Astrocyte of the cerebellum (primary cell): Measurements from ENCODE around the gene COL25A1.

Source experiments
- DNase-seq: peaks from one replicate; pipeline ENCODE4 v3.0.0-alpha.2; 2011; ENCODE audit warnings: low read depth
- H3K4me3 ChIP-seq: 2 replicates; pipeline ENCODE4 v1.5.1; 2011; ENCODE audit warnings: mild to moderate bottlenecking, low read depth, low read length, moderate library complexity
- CTCF ChIP-seq: IDR thresholded peaks from 2 replicates; pipeline ENCODE4 v1.5.1; 2012; ENCODE audit warnings: low read length, low read depth, moderate library complexity, mild to moderate bottlenecking; ENCODE audit errors: missing control alignments
- in situ Hi-C: cut with HindIII; loops from 2 replicates; pipeline ENCODE4 v1.10.0; 2017; ENCODE audit warnings: low sequenced_read_pairs

The COL25A1 gene

GRCh38 chr4:109323348-109323747 lies 20.9 kb upstream of the COL25A1 start:
- TF ChIP-seq CTCF: no peak
- no peak overlapping the region for H3K4me3 ChIP-seq
- in situ Hi-C loops: no loop called here
- no peak for DNase-seq

GRCh38 chr4:109321232-109321631 lies 18.8 kb upstream of the COL25A1 start:
- no peak for TF ChIP-seq CTCF
- in situ Hi-C loops: no loop called here
- DNase-seq: no peak
- H3K4me3 ChIP-seq: no peak overlapping the region

- TF ChIP-seq CTCF: no peak
- no peak for DNase-seq
- in situ Hi-C loops: no loop called here
- H3K4me3 ChIP-seq: no peak overlapping the region
Observed at GRCh38 chr4:109319684-109320083, 17.2 kb upstream of the COL25A1 start.

GRCh38 chr4:109319156-109319555 lies 16.7 kb upstream of the COL25A1 start:
- TF ChIP-seq CTCF: no peak
- no peak overlapping the region for H3K4me3 ChIP-seq
- in situ Hi-C loops: no loop called here
- DNase-seq: no peak

GRCh38 chr4:109315818-109316217 lies 13.4 kb upstream of the COL25A1 start:
- in situ Hi-C loops: no loop called here
- H3K4me3 ChIP-seq: no peak overlapping the region
- no peak for TF ChIP-seq CTCF
- DNase-seq: no peak

GRCh38 chr4:109315341-109315740 lies 12.9 kb upstream of the COL25A1 start:
- in situ Hi-C loops: no loop called here
- H3K4me3 ChIP-seq: no peak overlapping the region
- no peak for DNase-seq
- TF ChIP-seq CTCF: no peak
